SU-DHL-6 (cell line): ENCODE data around the gene BANP.

Experiments
- CTCF ChIP-seq: fragments of 200-600 bp; sonication (generic); IDR thresholded peaks from one replicate; pipeline ENCODE4 v1.5.1; 2017; ENCODE audit warnings: antibody characterized with exemption, mild to moderate bottlenecking, low read length, moderate library complexity; ENCODE audit not compliant: insufficient read depth, poor library complexity, severe bottlenecking
- EZH2phosphoT487 ChIP-seq: fragments of 200-600 bp; sonication (generic), shearing (Covaris generic); conservative IDR thresholded peaks from 2 replicates; pipeline ENCODE4 v1.6.1; 2018; ENCODE audit warnings: mild to moderate bottlenecking, antibody characterized with exemption, low read length, moderate library complexity, mixed read lengths

- TF ChIP-seq CTCF, result no peak
- no peak for TF ChIP-seq EZH2phosphoT487
Measured at GRCh38 chr16:88064011-88064888, 113.0 kb downstream of the BANP start.
